C4-2B (cell line): Measurements from ENCODE around the gene TTC13.

ENCODE experiments used
- H3K27ac ChIP-seq: fragments of 450-650 bp; 2 replicates; pipeline ENCODE4 v1.5.1; 2017
- CTCF ChIP-seq: fragments of 450-650 bp; conservative IDR thresholded peaks from 2 replicates; pipeline ENCODE4 v1.5.1; 2017; ENCODE audit warnings: mild to moderate bottlenecking
- ZFX ChIP-seq: fragments of 450-650 bp; IDR thresholded peaks from 2 replicates; pipeline ENCODE4 v1.6.1; 2017

The TTC13 gene

GRCh38 chr1:230898748-230899147 lies 79.9 kb downstream of the TTC13 start:
- no peak overlapping the region for H3K27ac ChIP-seq
- TF ChIP-seq CTCF, result no peak
- no peak for TF ChIP-seq ZFX

- no peak overlapping the region for H3K27ac ChIP-seq
- TF ChIP-seq CTCF (no peak), ZFX (no peak)
Measured at GRCh38 chr1:230898144-230898543, 80.5 kb downstream of the TTC13 start.

GRCh38 chr1:230896779-230897178 lies 81.9 kb downstream of the TTC13 start:
- no peak overlapping the region for H3K27ac ChIP-seq
- TF ChIP-seq CTCF (no peak), ZFX (no peak)

GRCh38 chr1:230895452-230895851 lies 83.2 kb downstream of the TTC13 start:
- no peak for TF ChIP-seq ZFX
- no peak for TF ChIP-seq CTCF
- no peak overlapping the region for H3K27ac ChIP-seq

- TF ChIP-seq CTCF, result no peak
- TF ChIP-seq ZFX, result no peak
- no peak overlapping the region for H3K27ac ChIP-seq
Measured at GRCh38 chr1:230894664-230895063, 84.0 kb downstream of the TTC13 start.

GRCh38 chr1:230894032-230894431 lies 84.6 kb downstream of the TTC13 start:
- TF ChIP-seq CTCF (no peak), ZFX (no peak)
- no peak overlapping the region for H3K27ac ChIP-seq

GRCh38 chr1:230892018-230892491 lies 86.6 kb downstream of the TTC13 start:
- no peak for TF ChIP-seq CTCF
- no peak for TF ChIP-seq ZFX
- H3K27ac ChIP-seq, result no peak overlapping the region
